Camera-type eye (tissue), 1 donor: ENCODE measurements around the gene GCG. TPM values are rescaled to one million over a fixed set of nuclear protein-coding genes. Genes with fewer than 3 reads are reported as not detected.

Experiments
- total RNA-seq: library from RNA; depleted of rRNA; stranded (reverse); fragments of >200 nt; gene quantifications from one replicate; pipeline ENCODE4 v1.2.3, GENCODE V29; 2014

The GCG gene
- total RNA-seq, result 0.99 TPM

GRCh38 chr2:162152147-162152546, at the start of gene GCG:
Gene GCG, minus strand, starts transcription at chr2:162152247. Its CDS starts 3,069 bp downstream, at chr2:162149178.

Other genes starting within 250 kb of the GCG start
- 12.3 TPM for gene DPP4, start 78.0 kb downstream of the GCG start, total RNA-seq
- 82.5 TPM for gene FAP, start 91.2 kb upstream of the GCG start, total RNA-seq
- gene IFIH1, start 166.4 kb upstream of the GCG start, total RNA-seq, result 7.0 TPM
- 32.6 TPM for gene GCA, start 191.9 kb upstream of the GCG start, total RNA-seq